GM23248 (cell line): ENCODE results near the gene ANKRD6. TPM values are rescaled to one million over a fixed set of nuclear protein-coding genes. Genes with fewer than 3 reads are reported as not detected.

ENCODE experiments used
- DNase-seq: peaks from one replicate; pipeline ENCODE4 v3.0.0-alpha.2; 2015
- H2AFZ ChIP-seq: fragments of 200-600 bp; sonication (generic); 2 replicates; pipeline ENCODE4 v1.6.1; 2016; ENCODE audit warnings: antibody characterized with exemption
- H3F3A ChIP-seq: fragments of 200-600 bp; sonication (generic); 2 replicates; pipeline ENCODE4 v1.6.1; 2016; ENCODE audit warnings: mild to moderate bottlenecking, antibody characterized with exemption, mixed run types; ENCODE audit not compliant: insufficient read depth
- H3K27ac ChIP-seq: fragments of 200-600 bp; sonication (generic); 2 replicates; pipeline ENCODE4 v1.5.1; 2016; ENCODE audit warnings: mild to moderate bottlenecking
- H3K27me3 ChIP-seq: fragments of 200-600 bp; sonication (generic); replicated peaks from 2 replicates; pipeline ENCODE4 v1.6.1; 2016; ENCODE audit warnings: mild to moderate bottlenecking; ENCODE audit not compliant: insufficient read depth
- H3K36me3 ChIP-seq: fragments of 200-600 bp; sonication (generic); 2 replicates; pipeline ENCODE4 v1.6.1; 2016; ENCODE audit warnings: low read depth, mild to moderate bottlenecking
- H3K4me1 ChIP-seq: fragments of 200-600 bp; sonication (generic); 2 replicates; pipeline ENCODE4 v1.6.1; 2016; ENCODE audit warnings: mild to moderate bottlenecking; ENCODE audit not compliant: insufficient read depth
- H3K4me2 ChIP-seq: fragments of 200-600 bp; sonication (generic); one replicate; pipeline ENCODE4 v1.6.1; 2016; ENCODE audit warnings: mild to moderate bottlenecking; ENCODE audit not compliant: unreplicated experiment
- H3K4me3 ChIP-seq: fragments of 200-600 bp; sonication (generic); 2 replicates; pipeline ENCODE4 v1.5.1; 2016; ENCODE audit warnings: mild to moderate bottlenecking
- H3K79me2 ChIP-seq: fragments of 200-600 bp; sonication (generic); 2 replicates; pipeline ENCODE4 v1.6.1; 2016; ENCODE audit warnings: mild to moderate bottlenecking; ENCODE audit not compliant: insufficient read depth
- H3K9ac ChIP-seq: fragments of 200-600 bp; sonication (generic); 2 replicates; pipeline ENCODE4 v1.6.1; 2016; ENCODE audit warnings: mild to moderate bottlenecking
- H3K9me2 ChIP-seq: fragments of 200-600 bp; sonication (generic); 2 replicates; pipeline ENCODE4 v1.6.1; 2016; ENCODE audit warnings: mixed run types, mild to moderate bottlenecking, moderate library complexity; ENCODE audit not compliant: insufficient read depth
- H3K9me3 ChIP-seq: fragments of 200-600 bp; sonication (generic); one replicate; pipeline ENCODE4 v1.6.1; 2017; ENCODE audit warnings: low read depth
- H4K20me1 ChIP-seq: fragments of 200-600 bp; sonication (generic); 2 replicates; pipeline ENCODE4 v1.6.0; 2016; ENCODE audit not compliant: insufficient read depth
- EZH2 ChIP-seq: fragments of 200-600 bp; sonication (generic); IDR thresholded peaks from 2 replicates; pipeline ENCODE4 v1.6.1; 2018; ENCODE audit warnings: antibody characterized with exemption, mild to moderate bottlenecking; ENCODE audit not compliant: insufficient read depth, poor library complexity, severe bottlenecking
- EZH2phosphoT487 ChIP-seq: fragments of 200-600 bp; sonication (generic); IDR thresholded peaks from 2 replicates; pipeline ENCODE4 v1.6.1; 2018; ENCODE audit warnings: antibody characterized with exemption, moderate library complexity, mild to moderate bottlenecking, low read depth; ENCODE audit not compliant: insufficient read depth
- WGBS, 2 experiments: methylation state at CpG; one replicate each; pipeline ENCODE4 v1.1.6; 2015 to 2017; ENCODE audit warnings: low lambda C conversion rate in 2 of 2, low coverage in 1 of 2; ENCODE audit errors: missing lambda C conversion rate in 2 of 2; 5-methylcytosine and 5-hydroxymethylcytosine counted together
- in situ Hi-C: fragments of 300-500 bp; cut with MboI; formaldehyde crosslinking; loops from 2 replicates; pipeline ENCODE4 v1.15.0; 2020
- polyA plus RNA-seq: library from polyadenylated mRNA; unstranded; fragments of >200 nt; fragmentation: Nextera tagmentation; extraction: Ambion mirVana; gene quantifications from 2 replicates; pipeline ENCODE4 v1.2.1, GENCODE V29; 2016
- total RNA-seq: library from RNA; depleted of rRNA; stranded (reverse); fragments of >200 nt; shearing (Covaris generic); gene quantifications from 2 replicates; pipeline ENCODE4 v1.2.3, GENCODE V29; 2014

ANKRD6 gene
- total and polyA plus RNA-seq, 2 experiments from 2014 or later: 0.54 to 12.4 TPM

- no peak for TF ChIP-seq EZH2phosphoT487
- Histone ChIP-seq H3K4me3 (no peak overlapping the region), H3K79me2 (no peaks in the 10 kb centered on the region), H3K4me2 (no peak overlapping the region), H3K9me2 (no peaks in the 10 kb centered on the region), H3K9ac (no peak overlapping the region), H3K27me3 (no peaks in the 10 kb centered on the region), H2AFZ (no peak overlapping the region), H3K9me3 (no peaks in the 10 kb centered on the region), H3K4me1 (no peaks in the 10 kb centered on the region), H3K27ac (no peak overlapping the region), H3K36me3 (no peaks in the 10 kb centered on the region), H3F3A (no peaks in the 10 kb centered on the region), H4K20me1 (no peaks in the 10 kb centered on the region)
- in situ Hi-C loops: no loop called here
- WGBS, 2 experiments: 20 to 38% methylated on average over 1 of the region's 1 CpG
- DNase-seq: no peak
Measured at GRCh38 chr6:89596484-89596883, 163.5 kb downstream of the ANKRD6 start.

GRCh38 chr6:89597372-89597771, 164.4 kb downstream of the ANKRD6 start:
- Histone ChIP-seq H2AFZ (no peak overlapping the region), H3K9ac (no peak overlapping the region), H3K27ac (no peak overlapping the region), H3K9me2 (no peaks in the 10 kb centered on the region), H3K4me1 (no peaks in the 10 kb centered on the region), H3F3A (no peaks in the 10 kb centered on the region), H3K9me3 (no peaks in the 10 kb centered on the region), H3K27me3 (no peaks in the 10 kb centered on the region), H4K20me1 (no peaks in the 10 kb centered on the region), H3K79me2 (no peaks in the 10 kb centered on the region), H3K4me2 (no peak overlapping the region), H3K36me3 (no peaks in the 10 kb centered on the region), H3K4me3 (no peak overlapping the region)
- 24 to 27% methylated on average over 2 of the region's 2 CpGs for WGBS, 2 experiments
- in situ Hi-C loops: no loop called here
- no peak for DNase-seq
- TF ChIP-seq EZH2phosphoT487 (no peak), EZH2 (no peak)

GRCh38 chr6:89597988-89598387, 165.0 kb downstream of the ANKRD6 start:
- TF ChIP-seq EZH2 (no peak), EZH2phosphoT487 (no peak)
- Histone ChIP-seq H3K36me3 (no peaks in the 10 kb centered on the region), H3K4me1 (no peaks in the 10 kb centered on the region), H3F3A (no peaks in the 10 kb centered on the region), H3K9me3 (no peaks in the 10 kb centered on the region), H4K20me1 (no peaks in the 10 kb centered on the region), H3K27me3 (no peaks in the 10 kb centered on the region), H3K4me2 (no peak overlapping the region), H3K9me2 (no peaks in the 10 kb centered on the region), H2AFZ (no peak overlapping the region), H3K79me2 (no peaks in the 10 kb centered on the region), H3K4me3 (no peak overlapping the region), H3K27ac (no peak overlapping the region), H3K9ac (no peak overlapping the region)
- DNase-seq: peak; percentile 37
- in situ Hi-C loops: no loop called here
- 21 to 23% methylated on average over 3 of the region's 3 CpGs for WGBS, 2 experiments

- no peak for DNase-seq
- TF ChIP-seq EZH2 (no peak), EZH2phosphoT487 (no peak)
- Histone ChIP-seq H3K4me3 (no peak overlapping the region), H4K20me1 (no peaks in the 10 kb centered on the region), H3K27ac (no peak overlapping the region), H3K9me3 (no peaks in the 10 kb centered on the region), H3K9ac (no peak overlapping the region), H3K27me3 (no peaks in the 10 kb centered on the region), H3K36me3 (no peaks in the 10 kb centered on the region), H3K4me1 (no peaks in the 10 kb centered on the region), H3K4me2 (no peak overlapping the region), H3K9me2 (no peaks in the 10 kb centered on the region), H3K79me2 (no peaks in the 10 kb centered on the region), H2AFZ (no peak overlapping the region), H3F3A (no peaks in the 10 kb centered on the region)
- in situ Hi-C loops: no loop called here
- 73 to 74% methylated on average over 7 of the region's 7 CpGs for WGBS, 2 experiments
Measured at GRCh38 chr6:89599727-89600126, 166.8 kb downstream of the ANKRD6 start.

- Histone ChIP-seq H3F3A (no peaks in the 10 kb centered on the region), H3K4me3 (no peak overlapping the region), H3K9ac (no peak overlapping the region), H3K79me2 (no peaks in the 10 kb centered on the region), H3K36me3 (no peaks in the 10 kb centered on the region), H3K9me3 (no peaks in the 10 kb centered on the region), H2AFZ (no peak overlapping the region), H3K27ac (no peak overlapping the region), H4K20me1 (no peaks in the 10 kb centered on the region), H3K4me2 (no peak overlapping the region), H3K9me2 (no peaks in the 10 kb centered on the region), H3K27me3 (no peaks in the 10 kb centered on the region), H3K4me1 (no peaks in the 10 kb centered on the region)
- no peak for DNase-seq
- in situ Hi-C loops: no loop called here
- TF ChIP-seq EZH2 (no peak), EZH2phosphoT487 (no peak)
- 95 to 98% methylated on average over 6 of the region's 6 CpGs for WGBS, 2 experiments
Measured at GRCh38 chr6:89602166-89602565, 169.2 kb downstream of the ANKRD6 start.
